GM10847 (cell line): ENCODE data around the gene XKR3.

Source experiments
- POLR2A ChIP-seq: IDR thresholded peaks from 2 replicates; pipeline ENCODE4 v1.6.1; 2011; ENCODE audit not compliant: insufficient read length; ENCODE audit errors: extremely low read depth

The XKR3 gene

DNA sequence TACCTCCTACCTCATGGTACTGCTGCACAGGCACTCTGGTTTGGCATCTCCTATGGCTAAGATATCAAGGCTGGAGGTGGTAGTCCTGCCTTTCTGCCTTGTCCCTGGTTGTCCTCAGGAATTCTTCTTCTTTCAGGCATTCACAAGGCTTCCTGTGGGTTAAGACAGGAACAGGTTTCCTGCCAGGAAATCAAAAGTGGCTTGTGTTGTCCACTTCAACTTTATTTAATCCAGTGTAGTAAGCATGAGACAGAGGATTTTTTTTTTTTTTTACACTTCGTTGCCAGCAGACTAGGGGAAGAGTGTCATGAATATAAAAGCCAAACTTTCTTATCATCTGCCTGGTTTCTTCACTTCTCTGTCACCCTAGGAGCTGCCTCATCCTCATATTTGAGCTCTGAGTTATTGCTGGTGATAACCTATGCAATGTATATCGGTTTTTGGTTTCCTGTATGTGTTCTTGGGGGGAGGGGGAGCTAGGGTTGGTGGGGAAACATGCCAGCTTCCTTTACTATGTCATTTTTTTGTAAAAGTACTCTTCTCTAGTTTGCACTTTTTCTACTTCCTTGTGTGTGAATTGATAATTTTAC, 50.2 kb downstream of the XKR3 start:
- TF ChIP-seq POLR2A: no peak
